GM11168 (cell line): ENCODE data around the gene GRAP2.
"Not testable (repeated sequence)": the region's sequence is repeated elsewhere in the genome, so short reads cannot be mapped to it uniquely, and the experiment has no call there.

ENCODE experiments used
- in situ Hi-C: fragments of 300-500 bp; cut with MboI; formaldehyde crosslinking; loops from one replicate; pipeline ENCODE4 v1.12.0; 2022; ENCODE audit warnings: low sequenced_read_pairs; ENCODE audit not compliant: unreplicated experiment

GRAP2 gene

GRCh38 chr22:39940757-39941305 lies 39.9 kb downstream of the GRAP2 start:
- in situ Hi-C loops, result no loop called here

- in situ Hi-C loops, result no loop called here
Observed at GRCh38 chr22:39941601-39942000, 40.7 kb downstream of the GRAP2 start.

GRCh38 chr22:39942439-39943230 lies 41.8 kb downstream of the GRAP2 start:
- in situ Hi-C loops, result no loop called here

DNA sequence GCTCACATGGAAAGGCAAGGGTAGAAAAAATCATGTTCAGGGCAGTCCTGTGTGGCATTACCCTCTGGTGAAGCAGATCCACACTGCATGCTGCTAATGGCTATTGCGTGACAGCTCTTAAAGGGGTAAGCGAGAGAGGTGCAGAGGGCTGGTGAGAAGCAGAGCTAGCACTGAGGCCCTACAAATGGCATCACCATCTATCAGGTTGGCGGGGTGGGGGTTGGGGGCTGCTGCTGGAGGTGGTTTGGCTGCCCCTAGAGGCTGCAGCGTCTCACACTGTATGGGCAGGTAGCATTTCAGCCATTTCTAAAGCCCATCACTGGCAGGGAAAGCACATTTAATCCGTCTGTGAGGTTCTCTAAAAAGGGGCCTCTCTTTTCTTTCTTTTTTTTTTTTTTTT lies 42.5 kb downstream of the GRAP2 start:
- in situ Hi-C loops, result no loop called here

DNA sequence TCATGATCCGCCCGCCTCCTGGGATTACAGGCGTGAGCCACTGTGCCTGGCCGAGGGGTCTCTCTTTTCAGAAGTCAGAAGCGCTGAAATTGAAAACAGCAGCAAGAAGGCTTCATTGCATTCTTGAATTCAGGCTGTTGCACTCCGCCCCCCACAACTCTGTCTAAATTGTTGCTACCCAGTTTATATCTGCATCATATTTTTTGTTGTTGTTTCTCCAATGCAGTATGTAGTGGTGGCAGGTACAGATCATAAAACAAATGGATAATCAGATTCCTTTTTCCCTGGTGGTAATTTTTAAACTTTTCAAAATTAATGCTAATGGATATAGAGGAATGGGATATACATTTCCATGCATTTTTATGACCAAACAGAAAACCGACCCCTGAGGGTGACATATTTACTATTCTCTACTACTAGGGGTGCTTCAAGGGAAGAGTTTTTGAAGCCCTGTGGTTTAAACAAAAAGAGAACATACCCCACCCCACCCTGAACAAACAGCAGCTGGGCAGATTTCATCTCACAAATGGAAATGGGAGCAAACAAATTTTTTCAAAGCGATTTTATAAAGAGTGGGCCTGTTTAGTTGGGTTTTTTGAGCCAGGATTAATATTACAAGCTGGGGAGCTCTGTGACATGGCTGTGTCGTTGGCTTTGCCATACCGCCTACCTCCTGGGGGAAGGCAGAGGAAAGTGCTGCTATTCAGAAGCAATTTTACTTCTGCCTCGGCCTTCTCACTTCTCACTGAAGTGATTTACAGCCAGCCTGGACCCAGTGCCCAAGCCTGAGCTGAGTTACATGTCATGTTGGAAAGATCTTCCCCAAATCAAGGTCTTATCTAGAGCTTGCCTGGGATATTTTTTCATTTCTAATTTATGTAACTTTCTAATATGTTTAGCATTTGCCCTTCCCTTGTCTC lies 43.3 kb downstream of the GRAP2 start:
- in situ Hi-C loops, result no loop called here

DNA sequence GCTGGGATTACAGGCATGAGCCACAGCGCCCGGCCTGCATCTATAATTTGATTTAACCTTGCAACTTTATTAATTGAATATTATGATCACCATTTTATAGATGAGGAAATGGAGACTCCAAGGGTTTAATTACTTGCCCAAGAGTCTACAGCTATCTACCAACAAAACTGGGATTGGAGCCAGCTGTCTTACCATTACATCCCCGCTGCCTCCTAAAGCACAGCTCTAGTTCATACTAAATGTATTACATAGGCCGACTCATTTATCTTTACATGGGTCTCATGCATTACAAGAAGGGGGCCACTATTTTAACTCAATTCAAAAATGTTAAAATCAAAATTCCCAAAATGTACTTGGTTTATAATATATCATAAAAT lies 45.2 kb downstream of the GRAP2 start:
- in situ Hi-C loops, result no loop called here

- in situ Hi-C loops, result no loop called here
Observed at GRCh38 chr22:39946503-39947219, 45.8 kb downstream of the GRAP2 start.

DNA sequence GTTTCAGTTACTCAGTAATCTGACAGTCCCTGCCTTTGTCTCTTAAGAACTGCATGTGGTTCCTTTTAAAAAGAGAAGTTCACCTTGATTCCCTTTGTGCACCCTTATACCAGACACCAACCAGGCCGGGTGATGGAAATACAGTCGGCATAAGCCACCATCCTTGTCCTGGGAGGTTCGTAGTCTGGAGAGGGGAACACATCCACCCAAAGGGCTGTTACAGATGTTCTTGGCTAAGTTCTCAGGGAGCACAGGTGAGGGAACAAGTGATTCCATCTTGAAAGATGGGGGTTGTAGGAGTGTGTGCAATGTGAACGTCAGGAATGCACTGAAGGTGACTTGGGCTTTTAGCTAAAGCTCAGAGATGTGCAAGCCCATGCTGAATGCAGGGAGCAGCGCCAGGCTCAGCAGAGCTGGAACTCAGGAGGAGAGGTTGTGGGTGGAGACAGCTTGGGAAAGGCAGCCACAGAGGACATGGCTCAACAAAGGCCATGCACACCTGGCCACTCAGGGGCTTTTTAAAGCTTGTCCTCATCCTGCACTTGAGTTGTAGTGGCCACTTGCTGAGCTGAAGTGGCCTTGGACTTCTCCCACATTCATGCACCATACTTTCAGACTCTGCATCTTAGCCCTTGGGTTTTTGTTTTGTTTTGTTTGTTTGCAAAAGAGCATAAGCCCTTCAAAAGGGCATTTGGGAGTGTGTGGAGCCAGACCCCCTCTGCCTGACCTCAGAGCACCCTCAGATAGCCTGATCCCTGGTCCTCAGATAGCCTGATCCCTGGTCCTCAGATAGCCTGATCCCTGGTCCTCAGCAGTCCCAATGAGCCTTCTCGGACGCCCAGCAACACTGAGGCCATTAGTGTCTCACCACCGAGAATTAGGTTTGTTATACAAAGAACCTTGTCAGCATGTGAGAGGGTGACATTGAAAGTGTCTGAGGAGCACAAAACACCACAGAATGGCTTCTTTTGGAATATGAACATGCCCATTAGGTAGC lies 46.6 kb downstream of the GRAP2 start:
- in situ Hi-C loops, result no loop called here

GRCh38 chr22:39949964-39950737 lies 49.3 kb downstream of the GRAP2 start:
- in situ Hi-C loops, result no loop called here

- in situ Hi-C loops, result not testable (repeated sequence)
Observed at GRCh38 chr22:39951603-39952293, 50.9 kb downstream of the GRAP2 start.

DNA sequence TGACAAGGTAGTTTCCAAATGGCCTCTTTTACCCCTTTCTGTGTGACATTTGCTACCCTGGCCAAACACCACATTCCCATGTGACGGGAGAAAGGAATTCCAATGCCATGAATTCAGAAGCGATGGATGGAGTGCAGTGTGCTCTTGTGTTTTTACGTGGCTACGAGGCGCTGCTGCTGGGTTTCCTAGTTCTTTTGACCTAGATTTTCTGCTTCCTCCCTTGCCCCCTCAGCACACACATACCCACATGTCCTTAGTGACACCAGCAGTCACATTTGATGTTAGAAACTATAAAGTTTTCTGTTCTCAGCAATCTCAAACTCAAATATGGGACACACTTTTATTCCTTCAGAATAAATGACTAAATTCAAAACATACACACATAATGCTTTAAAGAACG lies 51.5 kb downstream of the GRAP2 start:
- in situ Hi-C loops, result no loop called here

DNA sequence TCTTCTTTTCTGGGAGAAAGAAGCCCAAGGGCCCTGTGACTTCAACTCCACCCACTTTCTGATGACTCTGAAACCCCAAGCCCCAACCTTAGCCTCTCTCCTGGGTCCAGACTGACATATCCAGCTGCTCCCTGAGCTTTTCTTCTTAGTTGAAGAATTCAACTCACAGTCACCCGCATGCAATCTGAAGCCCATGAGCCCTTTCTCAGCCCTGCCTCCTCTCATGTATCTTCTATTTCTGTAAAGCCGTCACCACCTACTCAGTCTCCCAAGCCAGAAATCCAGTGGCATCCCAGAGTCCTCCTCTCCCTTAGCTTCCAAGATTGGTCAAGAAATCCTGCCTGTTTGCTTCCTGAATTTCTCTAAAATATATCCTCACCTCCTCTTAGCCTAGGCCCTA lies 52.2 kb downstream of the GRAP2 start:
- in situ Hi-C loops, result no loop called here

GRCh38 chr22:39954584-39955055 lies 53.7 kb downstream of the GRAP2 start:
- in situ Hi-C loops, result no loop called here

DNA sequence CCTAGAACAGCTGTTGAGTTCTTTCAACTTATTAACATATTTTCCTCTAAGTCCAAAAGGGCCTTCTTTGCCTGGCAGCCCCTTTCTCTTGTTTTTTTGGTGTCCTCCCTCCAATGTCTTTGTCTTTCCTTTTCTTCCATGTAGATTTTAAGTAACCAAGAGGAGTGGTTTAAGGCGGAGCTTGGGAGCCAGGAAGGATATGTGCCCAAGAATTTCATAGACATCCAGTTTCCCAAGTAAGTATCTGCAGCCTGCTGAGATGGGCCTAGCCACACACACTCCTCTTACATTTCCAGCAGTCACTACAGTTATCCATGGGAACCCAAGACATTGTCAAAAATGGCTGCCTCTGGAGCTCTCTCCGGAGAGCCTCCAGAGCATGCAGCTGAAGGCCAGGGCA lies 54.8 kb downstream of the GRAP2 start:
- in situ Hi-C loops, result no loop called here

GRCh38 chr22:39956932-39957664 lies 56.2 kb downstream of the GRAP2 start:
- in situ Hi-C loops, result no loop called here

GRCh38 chr22:39958009-39958711 lies 57.3 kb downstream of the GRAP2 start:
- in situ Hi-C loops, result no loop called here
